ENCODE measurements around the gene CNTNAP2. TPM values are rescaled to one million over a fixed set of nuclear protein-coding genes. Genes with fewer than 3 reads are reported as not detected.
"Not testable (repeated sequence)": the region's sequence is repeated elsewhere in the genome, so short reads cannot be mapped to it uniquely, and the experiment has no call there.

The CNTNAP2 gene
- total and polyA plus RNA-seq, 2 experiments from 2014 or later: not detected

- Histone ChIP-seq H3K9me3 (ENCODE audit: low read depth) (no peaks in the 10 kb centered on the region), H3F3A (ENCODE audit: insufficient read depth) (no peaks in the 10 kb centered on the region), H3K27me3 (replicated peaks; ENCODE audit: insufficient read depth) (no peaks in the 10 kb centered on the region), H3K27ac (no peak overlapping the region), H2AFZ (no peak overlapping the region), H3K9ac (no peak overlapping the region), H4K20me1 (ENCODE audit: insufficient read depth) (no peaks in the 10 kb centered on the region), H3K79me2 (ENCODE audit: insufficient read depth) (no peaks in the 10 kb centered on the region), H3K4me1 (ENCODE audit: insufficient read depth) (no peaks in the 10 kb centered on the region), H3K4me2 (ENCODE audit: unreplicated experiment) (no peak overlapping the region), H3K36me3 (ENCODE audit: low read depth) (no peaks in the 10 kb centered on the region), H3K9me2 (ENCODE audit: insufficient read depth) (no peaks in the 10 kb centered on the region), H3K4me3 (no peak overlapping the region)
- in situ Hi-C loops (cut with MboI): no loop called here
- DNase-seq: no peak
- no peak for TF ChIP-seq EZH2phosphoT487 (IDR thresholded peaks at IDR 0.05; ENCODE audit: insufficient read depth, low read depth)
- no peak for TF ChIP-seq EZH2 (IDR thresholded peaks at IDR 0.05; ENCODE audit: insufficient read depth, poor library complexity, severe bottlenecking)
- 65 to 67% methylated on average over 18 to 41 of the region's 42 CpGs for WGBS, 2 experiments (ENCODE audit: low coverage in 1 of 2, low lambda C conversion rate in 2 of 2, missing lambda C conversion rate in 2 of 2)
Observed at GRCh38 chr7:148445260-148446044, 2328.9 kb downstream of the CNTNAP2 start.

DNA sequence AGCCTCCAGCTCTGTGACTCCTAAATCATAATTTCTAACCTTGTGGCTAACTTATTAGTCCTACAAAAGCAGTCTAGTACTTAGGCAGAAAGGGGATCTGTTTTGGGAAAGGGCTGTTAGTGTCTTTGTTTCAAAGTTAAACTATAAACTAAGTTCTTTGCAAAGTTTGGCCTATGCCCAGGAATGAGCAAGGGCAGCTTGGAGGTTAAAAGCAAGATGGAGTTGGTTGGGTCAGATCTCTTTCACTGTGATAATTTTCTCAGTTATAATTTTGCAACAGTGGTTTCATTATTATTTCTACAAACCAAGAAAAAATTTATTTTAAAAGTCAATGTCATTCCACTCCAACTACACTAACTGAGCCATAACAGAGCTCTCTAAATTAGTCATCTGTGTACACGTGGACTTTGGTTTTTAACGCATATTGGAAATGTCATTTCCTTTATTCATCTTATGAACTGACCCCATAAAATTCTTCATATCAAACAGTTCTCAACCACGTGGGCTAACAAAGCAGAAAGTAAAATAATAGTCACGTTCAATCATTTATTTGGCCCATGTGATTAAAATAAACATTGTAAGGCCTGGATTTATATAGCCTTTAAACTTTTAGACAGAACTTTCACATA lies 2330.7 kb downstream of the CNTNAP2 start:
- no peaks in the 10 kb centered on the region for H3K4me1 ChIP-seq (ENCODE audit: insufficient read depth)
- no peak overlapping the region for H3K9ac ChIP-seq
- no peaks in the 10 kb centered on the region for H3K9me2 ChIP-seq (ENCODE audit: insufficient read depth)
- no peaks in the 10 kb centered on the region for H4K20me1 ChIP-seq (ENCODE audit: insufficient read depth)
- no peaks in the 10 kb centered on the region for H3K9me3 ChIP-seq (ENCODE audit: low read depth)
- H3K4me2 ChIP-seq (ENCODE audit: unreplicated experiment): no peak overlapping the region
- DNase-seq: no peak
- in situ Hi-C loops (cut with MboI): no loop called here
- H3F3A ChIP-seq (ENCODE audit: insufficient read depth): no peaks in the 10 kb centered on the region
- H3K79me2 ChIP-seq (ENCODE audit: insufficient read depth): no peaks in the 10 kb centered on the region
- 17 to 20% methylated on average over 4 of the region's 4 CpGs for WGBS, 2 experiments (ENCODE audit: low coverage in 1 of 2, low lambda C conversion rate in 2 of 2, missing lambda C conversion rate in 2 of 2)
- no peaks in the 10 kb centered on the region for H3K27me3 ChIP-seq (replicated peaks; ENCODE audit: insufficient read depth)
- H3K4me3 ChIP-seq: no peak overlapping the region
- TF ChIP-seq EZH2 (IDR thresholded peaks at IDR 0.05; ENCODE audit: insufficient read depth, poor library complexity, severe bottlenecking): no peak
- no peak for TF ChIP-seq EZH2phosphoT487 (IDR thresholded peaks at IDR 0.05; ENCODE audit: insufficient read depth, low read depth)
- H3K27ac ChIP-seq: no peak overlapping the region
- no peaks in the 10 kb centered on the region for H3K36me3 ChIP-seq (ENCODE audit: low read depth)
- H2AFZ ChIP-seq: no peak overlapping the region

- H3K9ac ChIP-seq; H3K4me1 ChIP-seq (ENCODE audit: insufficient read depth); H3K9me3 ChIP-seq (ENCODE audit: low read depth); H2AFZ ChIP-seq; H3K4me2 ChIP-seq (ENCODE audit: unreplicated experiment); H3K27ac ChIP-seq; H3F3A ChIP-seq (ENCODE audit: insufficient read depth); DNase-seq; H3K4me3 ChIP-seq; H3K36me3 ChIP-seq (ENCODE audit: low read depth); in situ Hi-C loops (cut with MboI); H3K27me3 ChIP-seq (replicated peaks; ENCODE audit: insufficient read depth); H4K20me1 ChIP-seq (ENCODE audit: insufficient read depth); H3K79me2 ChIP-seq (ENCODE audit: insufficient read depth); H3K9me2 ChIP-seq (ENCODE audit: insufficient read depth): not testable (repeated sequence)
- 37 to 41% methylated on average over 6 to 8 of the region's 8 CpGs for WGBS, 2 experiments (ENCODE audit: low coverage in 1 of 2, low lambda C conversion rate in 2 of 2, missing lambda C conversion rate in 2 of 2)
Observed at GRCh38 chr7:148451526-148451925, 2334.9 kb downstream of the CNTNAP2 start.

DNA sequence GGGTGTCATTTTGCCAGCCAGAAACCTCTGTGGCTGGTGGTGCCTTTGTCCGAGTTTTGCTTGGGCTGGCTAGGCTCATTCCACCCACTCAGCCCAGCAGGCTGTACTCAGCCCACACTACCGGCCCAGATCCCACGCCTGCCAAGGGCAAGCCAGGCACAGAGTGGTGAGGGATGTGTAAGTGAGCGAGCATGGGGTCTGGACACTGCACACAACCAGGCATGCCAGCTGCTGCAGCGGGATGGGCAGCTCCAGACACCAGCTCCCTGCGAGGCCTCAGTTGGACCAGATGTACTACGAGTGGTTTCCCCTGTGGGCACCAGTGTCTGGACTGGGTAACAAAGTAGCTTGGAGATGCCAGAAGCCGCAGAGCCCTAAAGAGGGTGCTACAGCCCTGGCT lies 2339.8 kb downstream of the CNTNAP2 start:
- H3K4me1 ChIP-seq (ENCODE audit: insufficient read depth): no peaks in the 10 kb centered on the region
- 28 to 35% methylated on average over 8 of the region's 8 CpGs for WGBS, 2 experiments (ENCODE audit: low coverage in 1 of 2, low lambda C conversion rate in 2 of 2, missing lambda C conversion rate in 2 of 2)
- H3K36me3 ChIP-seq (ENCODE audit: low read depth): no peaks in the 10 kb centered on the region
- H3K9me3 ChIP-seq (ENCODE audit: low read depth): no peaks in the 10 kb centered on the region
- TF ChIP-seq EZH2phosphoT487 (IDR thresholded peaks at IDR 0.05; ENCODE audit: insufficient read depth, low read depth) (no peak), EZH2 (IDR thresholded peaks at IDR 0.05; ENCODE audit: insufficient read depth, poor library complexity, severe bottlenecking) (no peak)
- H3K9me2 ChIP-seq (ENCODE audit: insufficient read depth): no peaks in the 10 kb centered on the region
- H3F3A ChIP-seq (ENCODE audit: insufficient read depth): no peaks in the 10 kb centered on the region
- no peak overlapping the region for H2AFZ ChIP-seq
- H4K20me1 ChIP-seq (ENCODE audit: insufficient read depth): no peaks in the 10 kb centered on the region
- no peak overlapping the region for H3K27ac ChIP-seq
- no peaks in the 10 kb centered on the region for H3K27me3 ChIP-seq (replicated peaks; ENCODE audit: insufficient read depth)
- in situ Hi-C loops (cut with MboI): no loop called here
- DNase-seq: no peak
- no peak overlapping the region for H3K9ac ChIP-seq
- H3K4me3 ChIP-seq: no peak overlapping the region
- no peaks in the 10 kb centered on the region for H3K79me2 ChIP-seq (ENCODE audit: insufficient read depth)
- no peak overlapping the region for H3K4me2 ChIP-seq (ENCODE audit: unreplicated experiment)

All from GM23248 (cell line).